ENCODE measurements around the gene F7. TPM values are rescaled to one million over a fixed set of nuclear protein-coding genes. Genes with fewer than 3 reads are reported as not detected.
A peak's percentile ranks its signal among the peaks of the same experiment; 100 is the strongest.

The F7 gene
- total and polyA plus RNA-seq, 2 of the 4 experiments (the other 2 are of a cell fraction): under 0.01 to 0.07 TPM

- Histone ChIP-seq H3K9me3 (ENCODE audit: control insufficient read depth, insufficient read depth, low read length) (no peaks in the 10 kb centered on the region), H3K4me1 (ENCODE audit: control insufficient read depth, insufficient read depth, low read length) (peaks cover 11% of the 10 kb centered on the region), H3K4ac (ENCODE audit: low read depth, low read length) (peak overlapping the region; percentile 31; the same call in 1 of the 2 replicates), H2BK5ac (ENCODE audit: low read depth, low read length, poor library complexity, severe bottlenecking) (no peak overlapping the region), H3K4me2 (ENCODE audit: low read depth, low read length) (no peak overlapping the region), H3K36me3 (ENCODE audit: control insufficient read depth, insufficient read depth, low read length) (no peaks in the 10 kb centered on the region), H3K4me3 (ENCODE audit: insufficient read depth, low read depth, low read length) (no peak overlapping the region), H4K8ac (ENCODE audit: low read depth in 2 of 2, low read length in 2 of 2) (no peak overlapping the region; a peak in 1 of 4 replicates), H4K20me1 (ENCODE audit: insufficient read depth, low read length) (no peaks in the 10 kb centered on the region), H3K23ac (ENCODE audit: low read depth, low read length) (no peak overlapping the region), H3K9me1 (ENCODE audit: insufficient read depth, low read length) (peaks cover 5% of the 10 kb centered on the region; the same call in 1 of the 2 replicates), H2AK9ac (replicated peaks; ENCODE audit: low read depth, low read length, poor library complexity) (no peak overlapping the region), H3K27ac (ENCODE audit: insufficient read depth, low read length) (no peak overlapping the region), H2AK5ac (ENCODE audit: low read depth, low read length) (no peak overlapping the region), H3K27me3 (ENCODE audit: control insufficient read depth, insufficient read depth, low read length) (no peaks in the 10 kb centered on the region), H2BK15ac (ENCODE audit: low read depth, low read length) (no peak overlapping the region), H2BK20ac (ENCODE audit: low read depth, low read length) (no peak overlapping the region), H3K18ac (ENCODE audit: low read depth, low read length) (no peak overlapping the region), H4K91ac (ENCODE audit: insufficient read depth, low read depth, low read length) (peak overlapping the region; percentile 14; the same call in 1 of the 2 replicates), H3K14ac (replicated peaks; ENCODE audit: low read depth, low read length) (no peak overlapping the region), H2AFZ (replicated peaks; ENCODE audit: low read length, poor library complexity) (no peak overlapping the region), H3K56ac (ENCODE audit: extremely low read depth, insufficient read depth, low read length) (no peak overlapping the region), H3K79me1 (ENCODE audit: low read depth in 1 of 2, low read length in 2 of 2) (no peaks in the 10 kb centered on the region), H4K5ac (ENCODE audit: low read depth, low read length) (peak overlapping the region; percentile 38; the same call in 1 of the 2 replicates), H2BK120ac (ENCODE audit: low read depth, low read length) (no peak overlapping the region), H3K9ac (ENCODE audit: low read depth, low read length) (no peak overlapping the region)
- ChIA-PET CTCF (no interaction called here), POLR2A (ENCODE audit: unreplicated experiment) (no interaction called here)
- ATAC-seq (ENCODE audit: low read depth) (no peak), DNase-seq (no peak)
- BruUV-seq (replicated peaks): no TSS peak
- dilution Hi-C loops (cut with HindIII; ENCODE audit: low sequenced_read_pairs, unreplicated experiment) (no loop called here), in situ Hi-C loops (cut with MboI; ENCODE audit: low sequenced_read_pairs) (no loop called here), intact Hi-C loops (cut with micrococcal nuclease) (no loop called here)
- TF ChIP-seq CEBPB (IDR thresholded peaks at IDR 0.05; ENCODE audit: low read depth, low read length) (no peak), MAFK (IDR thresholded peaks at IDR 0.05; ENCODE audit: low read depth, low read length) (no peak), RFX5 (IDR thresholded peaks at IDR 0.05; ENCODE audit: low read depth, low read length) (no peak), ELK1 (IDR thresholded peaks at IDR 0.05; ENCODE audit: borderline replicate concordance, low read depth, low read length) (no peak), RAD21 (IDR thresholded peaks at IDR 0.05; ENCODE audit: low read length) (no peak), MXI1 (IDR thresholded peaks at IDR 0.05; ENCODE audit: borderline replicate concordance, low read depth, low read length) (no peak), SMC3 (IDR thresholded peaks at IDR 0.05; ENCODE audit: low read depth, low read length) (no peak), MAZ (IDR thresholded peaks at IDR 0.05; ENCODE audit: borderline replicate concordance, low read depth, low read length) (no peak), NFE2L2 (IDR thresholded peaks at IDR 0.05; ENCODE audit: low read depth, low read length) (no peak), POLR2A (IDR thresholded peaks at IDR 0.05; ENCODE audit: low read depth, low read length) (no peak), RCOR1 (IDR thresholded peaks at IDR 0.05; ENCODE audit: insufficient replicate concordance, low read length) (no peak), BHLHE40 (IDR thresholded peaks at IDR 0.05; ENCODE audit: low read depth, low read length) (no peak)
- TF ChIP-seq, protein P1, sequence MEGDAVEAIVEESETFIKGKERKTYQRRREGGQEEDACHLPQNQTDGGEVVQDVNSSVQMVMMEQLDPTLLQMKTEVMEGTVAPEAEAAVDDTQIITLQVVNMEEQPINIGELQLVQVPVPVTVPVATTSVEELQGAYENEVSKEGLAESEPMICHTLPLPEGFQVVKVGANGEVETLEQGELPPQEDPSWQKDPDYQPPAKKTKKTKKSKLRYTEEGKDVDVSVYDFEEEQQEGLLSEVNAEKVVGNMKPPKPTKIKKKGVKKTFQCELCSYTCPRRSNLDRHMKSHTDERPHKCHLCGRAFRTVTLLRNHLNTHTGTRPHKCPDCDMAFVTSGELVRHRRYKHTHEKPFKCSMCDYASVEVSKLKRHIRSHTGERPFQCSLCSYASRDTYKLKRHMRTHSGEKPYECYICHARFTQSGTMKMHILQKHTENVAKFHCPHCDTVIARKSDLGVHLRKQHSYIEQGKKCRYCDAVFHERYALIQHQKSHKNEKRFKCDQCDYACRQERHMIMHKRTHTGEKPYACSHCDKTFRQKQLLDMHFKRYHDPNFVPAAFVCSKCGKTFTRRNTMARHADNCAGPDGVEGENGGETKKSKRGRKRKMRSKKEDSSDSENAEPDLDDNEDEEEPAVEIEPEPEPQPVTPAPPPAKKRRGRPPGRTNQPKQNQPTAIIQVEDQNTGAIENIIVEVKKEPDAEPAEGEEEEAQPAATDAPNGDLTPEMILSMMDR (conservative IDR thresholded peaks at IDR 0.05; ENCODE audit: low read depth, low read length): no peak
- TF ChIP-seq, protein P2, sequence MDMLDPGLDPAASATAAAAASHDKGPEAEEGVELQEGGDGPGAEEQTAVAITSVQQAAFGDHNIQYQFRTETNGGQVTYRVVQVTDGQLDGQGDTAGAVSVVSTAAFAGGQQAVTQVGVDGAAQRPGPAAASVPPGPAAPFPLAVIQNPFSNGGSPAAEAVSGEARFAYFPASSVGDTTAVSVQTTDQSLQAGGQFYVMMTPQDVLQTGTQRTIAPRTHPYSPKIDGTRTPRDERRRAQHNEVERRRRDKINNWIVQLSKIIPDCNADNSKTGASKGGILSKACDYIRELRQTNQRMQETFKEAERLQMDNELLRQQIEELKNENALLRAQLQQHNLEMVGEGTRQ (IDR thresholded peaks at IDR 0.05; ENCODE audit: low read depth, low read length): no peak
- WGBS, 2 experiments (ENCODE audit: extremely low coverage in 2 of 2, insufficient read length in 1 of 2): 100% methylated on average over 1 of the region's 3 CpGs; no CpG with 5 or more reads in 1 of the 2 experiments
Observed at GRCh38 chr13:113155201-113155600, 49.6 kb downstream of the F7 start.
